Measurements from ENCODE around the gene DDIT4. TPM values are rescaled to one million over a fixed set of nuclear protein-coding genes. Genes with fewer than 3 reads are reported as not detected.
"Not testable (repeated sequence)": the region's sequence is repeated elsewhere in the genome, so short reads cannot be mapped to it uniquely, and the experiment has no call there.

The DDIT4 gene
- total RNA-seq, 1 experiment from 2014 or later = 56.8 TPM

- not testable (repeated sequence) for DNase-seq (ENCODE audit: low read depth)
Measured at GRCh38 chr10:72249176-72249862, 24.4 kb upstream of the DDIT4 start.

DNA sequence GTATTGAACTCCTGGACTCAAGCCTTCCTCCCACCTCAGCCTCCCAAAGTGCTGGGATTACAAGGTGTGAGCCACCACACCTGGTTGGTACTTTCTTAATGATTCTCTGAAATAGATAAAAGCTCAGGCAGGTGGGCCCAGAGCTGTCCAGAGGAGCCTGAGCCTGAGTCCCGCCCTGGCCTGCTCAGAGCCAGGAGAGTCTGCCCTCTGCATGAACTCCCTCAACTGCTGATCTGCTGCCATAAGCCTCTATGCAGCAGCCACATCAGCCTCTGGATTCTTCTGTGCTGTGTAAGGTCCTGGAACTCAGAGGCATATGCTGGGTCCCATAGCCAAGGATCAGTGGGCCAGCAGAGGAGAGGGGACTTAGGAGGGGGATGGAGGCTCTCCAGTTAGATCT lies 23.1 kb upstream of the DDIT4 start:
- DNase-seq (ENCODE audit: low read depth) = peak; percentile 33

DNA sequence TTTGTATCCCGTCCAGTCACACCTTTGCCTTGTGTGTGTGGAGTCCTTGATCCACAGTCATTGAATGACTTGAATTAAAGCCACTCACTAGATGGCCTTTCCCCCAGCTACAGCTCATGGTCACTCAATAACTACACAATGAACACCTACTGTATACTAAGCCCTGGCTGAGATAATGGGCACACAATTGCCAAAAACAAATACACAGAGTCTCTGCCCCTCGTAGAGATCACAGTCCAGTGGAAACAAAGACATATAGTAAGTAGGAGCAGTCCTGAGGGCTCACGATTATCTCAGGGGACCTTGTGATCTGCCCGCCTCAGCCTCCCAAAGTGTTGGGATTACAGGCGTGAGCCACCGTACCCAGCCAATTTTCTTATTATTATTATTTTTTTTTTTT lies 22.1 kb upstream of the DDIT4 start:
- no peak for DNase-seq (ENCODE audit: low read depth)

DNA sequence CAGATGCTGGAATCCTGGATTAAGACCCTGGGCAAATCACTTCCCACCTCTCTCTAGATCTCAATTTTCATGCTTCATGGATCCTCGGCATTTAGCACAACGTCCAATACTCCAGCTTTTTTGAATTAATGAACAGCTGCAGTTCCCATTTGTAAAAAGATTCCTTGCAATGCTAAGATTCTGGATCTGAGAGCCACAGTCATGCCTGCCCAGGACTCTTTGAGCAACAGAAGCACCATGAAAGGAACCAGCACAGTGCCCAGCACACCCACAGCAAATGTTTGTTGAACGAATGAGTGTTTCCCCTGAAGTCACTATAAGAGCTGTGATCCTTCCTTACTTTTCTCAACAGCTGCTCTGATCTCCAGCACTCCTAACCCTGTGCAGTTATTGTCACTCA lies 20.8 kb upstream of the DDIT4 start:
- DNase-seq (ENCODE audit: low read depth) = no peak

DNA sequence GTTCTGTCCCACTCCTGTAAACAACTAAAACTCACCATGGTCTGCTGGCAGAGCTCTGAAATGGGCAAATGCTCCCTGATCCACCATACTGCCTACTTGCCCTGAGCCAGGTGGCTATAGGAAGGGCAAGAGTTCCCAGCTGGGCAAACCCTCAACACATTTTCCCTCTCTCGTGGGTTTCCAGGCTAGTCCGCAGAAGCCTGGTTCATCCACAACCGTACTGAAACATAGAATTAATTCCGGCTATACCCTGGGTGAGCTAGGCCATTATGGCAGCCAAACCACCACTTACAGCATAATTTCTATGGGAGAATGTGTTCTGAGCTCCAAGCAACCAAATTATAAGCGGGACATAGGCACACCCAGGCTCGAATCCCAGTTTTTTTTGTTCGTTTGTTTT lies 20.1 kb upstream of the DDIT4 start:
- no peak for DNase-seq (ENCODE audit: low read depth)

GRCh38 chr10:72254813-72255568 lies 18.7 kb upstream of the DDIT4 start:
- peak; percentile 56 for DNase-seq (ENCODE audit: low read depth)

DNA sequence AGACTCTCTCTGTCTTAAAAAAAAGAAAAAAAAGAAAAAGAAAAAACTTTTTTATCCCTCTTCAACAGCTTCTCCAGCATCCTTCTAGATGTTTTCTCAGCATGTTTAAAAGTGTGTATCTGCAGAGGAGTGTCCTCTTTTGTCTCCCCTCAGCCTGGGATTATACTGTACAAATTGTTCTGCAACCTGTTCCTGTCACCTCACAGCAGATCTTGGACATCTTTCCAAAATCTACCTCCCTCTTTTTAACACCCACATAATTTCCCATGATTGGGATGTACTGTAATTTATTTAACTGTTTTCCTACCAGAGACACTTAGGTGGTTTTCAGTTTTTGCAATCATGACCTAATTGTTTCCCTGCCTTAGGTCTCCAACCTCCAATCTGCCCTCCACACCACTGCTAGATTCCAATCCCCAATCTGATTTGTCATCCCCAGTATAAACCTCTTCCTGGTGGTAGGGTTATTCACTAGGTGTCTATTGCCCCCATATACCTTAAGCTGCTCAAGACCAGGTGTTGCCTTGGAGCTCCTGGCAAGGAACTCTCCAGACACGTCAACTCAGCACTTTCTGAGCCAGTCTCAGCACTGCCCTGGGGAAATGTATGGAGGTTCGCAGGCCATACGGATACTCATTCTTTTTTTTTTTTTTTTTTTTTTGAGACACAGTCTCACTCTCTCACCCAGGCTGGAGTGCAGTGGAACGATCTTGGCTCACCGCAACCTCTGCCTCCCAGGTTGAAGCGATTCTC lies 17.6 kb upstream of the DDIT4 start:
- no peak for DNase-seq (ENCODE audit: low read depth)

DNA sequence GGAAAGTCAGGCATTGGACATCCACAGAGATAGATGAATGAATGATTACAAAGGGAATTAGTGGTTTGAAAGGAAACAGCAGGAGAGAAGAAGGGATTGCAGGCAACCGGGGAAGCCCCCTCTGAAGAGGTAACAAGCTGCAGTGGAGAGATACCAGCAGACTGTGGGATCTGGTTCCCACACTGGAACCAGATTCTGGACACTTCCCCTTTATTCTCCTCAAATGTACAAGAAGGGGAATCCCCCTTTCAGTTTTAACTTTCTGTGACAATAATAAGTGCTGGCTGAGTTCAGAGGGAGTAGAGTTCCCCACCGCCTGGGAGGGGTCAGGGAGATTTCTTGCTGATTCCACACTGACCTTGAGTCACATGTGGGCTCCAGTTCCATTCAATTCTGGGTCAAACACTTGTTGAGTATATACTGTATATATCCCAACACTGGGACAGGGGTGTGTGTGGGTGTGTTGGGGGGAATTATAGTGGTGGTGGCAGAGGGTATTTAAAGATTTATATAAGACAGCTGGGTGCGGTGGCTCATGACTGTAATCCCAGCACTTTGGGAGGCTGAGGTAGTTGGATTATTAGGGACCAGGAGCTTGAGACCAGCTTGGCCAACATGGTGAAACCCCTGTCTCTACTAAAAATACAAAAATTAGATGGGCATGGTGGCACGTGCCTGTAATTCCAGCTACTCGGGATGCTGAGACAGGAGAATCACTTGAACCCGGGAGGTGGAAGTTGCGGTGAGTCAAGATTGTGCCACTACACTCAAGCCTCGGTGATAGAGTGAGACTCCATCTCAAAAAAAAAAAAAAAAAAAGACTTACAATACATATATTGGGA lies 16.5 kb upstream of the DDIT4 start:
- DNase-seq (ENCODE audit: low read depth) = no peak

DNA sequence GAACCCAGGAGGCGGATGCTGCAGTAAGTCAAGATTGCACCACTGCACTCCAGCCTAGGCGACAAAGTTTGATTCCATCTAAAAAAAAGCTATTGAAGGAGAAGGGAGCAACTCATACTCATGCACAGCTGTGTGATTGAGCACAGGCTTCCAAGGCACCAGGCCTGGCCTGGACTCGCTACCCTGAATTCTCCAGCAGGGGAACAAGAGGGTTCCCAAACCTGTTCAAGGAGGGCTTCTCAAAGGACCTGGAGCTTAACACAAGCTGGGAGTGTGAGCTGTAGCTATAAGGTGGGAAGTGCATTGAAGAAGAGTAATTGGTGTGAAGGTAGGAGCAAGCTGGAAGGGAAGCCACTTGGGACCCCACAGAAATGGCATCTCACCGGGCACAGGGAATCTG lies 15.1 kb upstream of the DDIT4 start:
- DNase-seq (ENCODE audit: low read depth) = no peak

- peak; percentile 32 for DNase-seq (ENCODE audit: low read depth)
Measured at GRCh38 chr10:72259491-72260238, 14.1 kb upstream of the DDIT4 start.

- peak; percentile 81 for DNase-seq (ENCODE audit: low read depth)
Measured at GRCh38 chr10:72260239-72260975, 13.3 kb upstream of the DDIT4 start.

DNA sequence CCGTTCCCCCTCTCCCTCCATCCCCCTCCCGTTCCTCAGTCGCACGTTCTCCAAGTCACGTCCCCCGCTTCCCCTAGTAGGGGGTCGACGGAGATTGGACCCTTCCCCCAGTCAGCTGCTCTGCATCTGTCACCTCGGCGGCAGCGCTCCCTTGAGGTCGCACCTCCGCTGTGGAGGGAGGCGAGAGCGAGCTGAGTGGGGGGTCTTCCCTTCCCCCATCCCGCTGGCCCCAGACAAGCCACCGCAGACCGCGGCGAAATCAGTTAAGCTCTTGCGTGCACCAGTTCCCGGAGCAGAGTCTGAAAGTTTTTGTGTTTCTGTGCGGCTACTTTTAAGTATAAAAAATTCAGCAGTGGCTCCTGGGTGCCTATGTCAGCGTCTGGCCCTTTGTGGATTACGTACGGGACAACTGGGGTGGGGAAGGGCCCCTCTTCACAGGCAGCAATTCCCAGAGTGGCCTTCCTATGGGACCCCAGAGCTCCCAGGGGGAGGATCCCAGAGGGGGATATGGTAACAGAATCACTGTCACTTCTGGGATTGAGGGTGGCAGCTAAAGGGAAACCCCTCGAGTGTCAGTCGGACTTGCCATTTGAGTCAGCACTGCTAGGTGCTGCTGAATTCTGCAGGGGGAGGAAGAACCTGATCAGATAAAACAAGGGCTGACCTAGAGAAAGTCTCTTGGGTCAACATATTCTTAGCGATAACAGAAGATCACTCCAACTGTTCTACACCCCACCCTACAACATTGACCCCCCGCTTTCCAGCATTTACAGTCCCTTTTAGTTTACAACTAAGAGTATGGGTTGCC lies 12.5 kb upstream of the DDIT4 start:
- DNase-seq (ENCODE audit: low read depth) = peak; percentile 44

- no peak for DNase-seq (ENCODE audit: low read depth)
Measured at GRCh38 chr10:72261784-72262404, 11.8 kb upstream of the DDIT4 start.

DNA sequence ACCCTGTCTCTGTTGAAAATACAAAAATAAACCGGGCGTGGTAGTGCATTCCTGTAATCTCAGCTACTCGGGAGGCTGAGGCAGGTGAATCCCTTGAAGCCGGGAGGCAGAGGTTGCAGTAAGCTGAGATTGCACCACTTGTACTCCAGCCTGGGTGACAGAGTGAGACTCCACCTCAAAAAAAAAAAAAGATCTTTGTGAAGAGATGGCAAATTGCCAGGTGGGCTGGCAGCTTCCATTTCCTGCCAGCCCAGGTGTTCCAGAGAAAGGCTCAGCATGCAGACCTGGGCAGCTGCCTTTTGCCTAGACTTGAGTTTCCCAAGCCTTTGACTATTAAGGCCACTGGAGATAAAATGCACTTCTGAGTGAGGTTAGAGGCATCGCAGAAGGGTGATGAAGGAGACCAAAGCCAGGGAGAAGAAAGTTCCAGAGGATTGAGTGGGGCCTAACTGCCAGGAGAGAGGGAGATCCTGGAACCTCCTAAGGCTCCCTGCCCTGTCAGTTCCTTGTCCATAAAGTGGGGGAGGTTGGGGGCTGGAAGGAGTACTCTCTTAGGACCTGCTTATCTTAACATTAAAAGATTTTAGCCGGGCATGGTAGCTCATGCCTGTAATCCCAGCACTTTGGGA lies 10.0 kb upstream of the DDIT4 start:
- DNase-seq (ENCODE audit: low read depth) = peak; percentile 46

DNA sequence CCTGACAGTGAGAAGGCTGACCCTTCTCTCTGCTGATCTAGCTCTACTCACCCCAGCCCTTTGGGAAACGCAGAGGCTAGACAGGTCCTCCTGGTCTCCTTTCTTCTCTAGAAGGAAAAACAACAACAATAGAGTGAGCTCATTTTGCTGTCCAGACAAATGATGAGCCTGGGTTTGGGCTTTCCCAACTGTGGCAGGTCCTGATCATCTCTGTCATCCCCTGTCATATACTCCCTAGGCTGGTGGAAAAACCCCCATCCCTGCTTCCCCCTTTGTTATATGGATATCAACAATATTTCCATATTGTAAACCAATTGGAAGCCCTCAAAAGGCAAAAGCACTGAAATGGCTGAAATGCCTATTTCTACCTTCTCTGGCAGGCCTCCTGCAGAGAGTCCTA lies 9.2 kb upstream of the DDIT4 start:
- DNase-seq (ENCODE audit: low read depth) = no peak

GRCh38 chr10:72265508-72265907 lies 8.2 kb upstream of the DDIT4 start:
- DNase-seq (ENCODE audit: low read depth) = no peak

DNA sequence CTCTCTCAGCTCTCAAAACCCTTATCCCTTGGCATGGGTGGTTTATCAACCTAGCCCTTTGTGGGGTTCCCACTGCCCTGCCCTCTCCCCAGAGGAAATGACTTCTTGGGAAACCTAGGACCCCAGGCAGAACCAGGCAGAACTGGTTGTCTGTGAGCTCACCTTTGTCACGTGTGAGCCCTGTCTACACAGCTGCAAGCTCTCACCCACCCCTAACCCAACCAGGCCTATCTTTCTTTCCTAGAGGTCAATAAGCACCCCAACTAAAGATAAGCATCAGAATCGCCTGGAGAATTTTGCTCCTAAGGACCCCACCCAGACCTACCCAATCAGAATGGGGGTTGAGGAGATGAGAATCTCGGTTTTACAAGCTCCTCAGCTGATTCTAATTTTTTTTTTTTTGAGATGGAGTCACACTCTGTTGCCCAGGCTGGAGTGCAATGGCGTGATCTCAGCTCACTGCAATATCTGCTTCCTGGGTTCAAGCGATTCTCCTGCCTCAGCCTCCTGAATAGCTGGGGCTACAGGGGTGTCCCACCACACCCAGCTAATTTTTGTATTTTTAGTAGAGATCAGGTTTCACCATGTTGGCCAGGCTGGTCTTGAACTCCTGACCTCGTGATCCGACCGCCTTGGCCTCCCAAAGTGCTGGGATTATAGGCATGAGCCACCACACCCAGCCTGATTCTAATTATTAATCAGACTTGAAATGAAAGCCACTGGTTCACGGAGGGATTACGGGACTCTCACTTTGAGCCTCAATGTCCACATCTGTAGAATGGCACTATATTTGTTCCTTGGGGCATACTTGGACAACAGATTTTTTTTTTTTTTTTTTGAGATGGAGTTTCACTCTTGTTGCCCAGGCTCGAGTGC lies 7.5 kb upstream of the DDIT4 start:
- no peak for DNase-seq (ENCODE audit: low read depth)

GRCh38 chr10:72267381-72267780 lies 6.3 kb upstream of the DDIT4 start:
- no peak for DNase-seq (ENCODE audit: low read depth)

All from M059J (cell line).